Small intestine (tissue), 7 donors: Measurements from ENCODE around the gene NBEA. TPM values are rescaled to one million over a fixed set of nuclear protein-coding genes. Genes with fewer than 3 reads are reported as not detected.
"Not testable (repeated sequence)": the region's sequence is repeated elsewhere in the genome, so short reads cannot be mapped to it uniquely, and the experiment has no call there.

Experiments used
- DNase-seq, 2 donors: peaks; one replicate each; pipeline versions ENCODE4 v3.0.0 to v3.0.0-alpha.2; 2013
- FAIRE-seq: peaks from 2 replicates; lab custom pipeline; 2012; peaks lifted over from hg19 to GRCh38; lab: Jason Lieb, UNC
- H3K27ac ChIP-seq, 3 donors: one replicate each; pipeline ENCODE4 v1.5.1; 2013; ENCODE audit warnings: low read length in 2 of 3, mild to moderate bottlenecking in 2 of 3, control low read depth in 1 of 3, inconsistent platforms in 1 of 3, low read depth in 1 of 3, moderate library complexity in 1 of 3
- H3K27me3 ChIP-seq, 3 donors: one replicate each; pipeline ENCODE4 v1.6.1; 2013; ENCODE audit warnings: low read length in 3 of 3, inconsistent platforms in 1 of 3; ENCODE audit not compliant: control insufficient read depth in 3 of 3, insufficient read depth in 3 of 3
- H3K36me3 ChIP-seq, 3 donors: one replicate each; pipeline ENCODE4 v1.6.1; 2013; ENCODE audit warnings: low read length in 3 of 3, inconsistent platforms in 1 of 3, low read depth in 1 of 3, mild to moderate bottlenecking in 1 of 3, moderate library complexity in 1 of 3; ENCODE audit not compliant: control insufficient read depth in 3 of 3, insufficient read depth in 2 of 3
- H3K4me1 ChIP-seq, 3 donors: one replicate each; pipeline ENCODE4 v1.6.1; 2013; ENCODE audit warnings: low read length in 2 of 3, inconsistent platforms in 1 of 3, low read depth in 1 of 3, mild to moderate bottlenecking in 1 of 3, moderate library complexity in 1 of 3; ENCODE audit not compliant: control insufficient read depth in 3 of 3, insufficient read depth in 2 of 3
- H3K4me3 ChIP-seq, 3 donors: one replicate each; pipeline ENCODE4 v1.5.1; 2013; ENCODE audit warnings: low read length in 3 of 3, control low read depth in 1 of 3, inconsistent platforms in 1 of 3, low read depth in 1 of 3, mild to moderate bottlenecking in 1 of 3, moderate library complexity in 1 of 3
- H3K9me3 ChIP-seq, 2 donors: one replicate each; pipeline ENCODE4 v1.6.1; 2013; ENCODE audit warnings: low read depth in 1 of 2, low read length in 1 of 2; ENCODE audit not compliant: control insufficient read depth in 2 of 2, insufficient read depth in 1 of 2
- WGBS, 3 donors: extraction: QIAGEN DNeasy Blood & Tissue Kit; methylation state at CpG; one replicate each; pipeline ENCODE4 v1.1.7; 2013; 5-methylcytosine and 5-hydroxymethylcytosine counted together
- polyA plus RNA-seq, 4 donors: library from polyadenylated mRNA; stranded (reverse) in 3 of 4; unstranded in 1 of 4; fragments of 200-250 nt in 3 of 4; fragments of 120-200 nt in 1 of 4; gene quantifications; one replicate each; pipeline versions ENCODE4 v1.2.1 to v1.2.3, GENCODE V29; 2013
- donor health status: healthy with polysubstance abuse.
- donor health status: control.
- donor health status: control.
- donor health status: Bipolar disorder and iron deficiency.
- donor health status: healthy.

The NBEA gene
- polyA plus RNA-seq, 4 donors, result 1.1 to 3.1 (median 2.2) TPM

GRCh38 chr13:35408285-35408684 is 466.2 kb downstream of the NBEA start:
- not testable (repeated sequence) for H3K27ac ChIP-seq, H3K36me3 ChIP-seq, H3K27me3 ChIP-seq, FAIRE-seq, H3K4me3 ChIP-seq, H3K9me3 ChIP-seq, H3K4me1 ChIP-seq, DNase-seq
- WGBS, 3 donors, result 81 to 88% (median 82%) methylated on average over 2 of the region's 2 CpGs

- Histone ChIP-seq H3K27ac (no peak overlapping the region), H3K36me3 (no peaks in the 10 kb centered on the region), H3K27me3 (no peaks in the 10 kb centered on the region), H3K9me3 (no peaks in the 10 kb centered on the region), H3K4me1 (no peaks in the 10 kb centered on the region), H3K4me3 (no peak overlapping the region)
- FAIRE-seq (no peak), DNase-seq (no peak)
- 71 to 91% (median 85%) methylated on average over 2 of the region's 2 CpGs for WGBS, 3 donors
Observed at GRCh38 chr13:35411059-35411744, 469.1 kb downstream of the NBEA start.

- no peaks in the 10 kb centered on the region for H3K27me3 ChIP-seq
- no peaks in the 10 kb centered on the region for H3K36me3 ChIP-seq
- H3K27ac ChIP-seq, result no peak overlapping the region
- no peak overlapping the region for H3K4me3 ChIP-seq
- WGBS, 3 donors, result 59 to 79% (median 66%) methylated on average over 1 of the region's 1 CpG
- no peaks in the 10 kb centered on the region for H3K9me3 ChIP-seq
- FAIRE-seq, result no peak
- no peak for DNase-seq
- no peaks in the 10 kb centered on the region for H3K4me1 ChIP-seq
Observed at GRCh38 chr13:35448465-35448864, 506.4 kb downstream of the NBEA start.

- FAIRE-seq (no peak), DNase-seq (no peak)
Observed at GRCh38 chr13:35449821-35450220, 507.8 kb downstream of the NBEA start.

GRCh38 chr13:35455022-35455421 is 513.0 kb downstream of the NBEA start:
- Histone ChIP-seq H3K27ac (no peak overlapping the region), H3K4me1 (no peaks in the 10 kb centered on the region), H3K4me3 (no peak overlapping the region), H3K9me3 (no peaks in the 10 kb centered on the region), H3K27me3 (no peaks in the 10 kb centered on the region), H3K36me3 (no peaks in the 10 kb centered on the region)
- WGBS, 3 donors, result 58 to 77% (median 61%) methylated on average over 1 of the region's 1 CpG
- DNase-seq (no peak), FAIRE-seq (peak; percentile 67)

More at GRCh38 chr13:35449821-35450220, 507.8 kb downstream of the NBEA start:
- H3K27me3 ChIP-seq, result no peaks in the 10 kb centered on the region
- no peaks in the 10 kb centered on the region for H3K4me1 ChIP-seq
- no peak overlapping the region for H3K4me3 ChIP-seq
- H3K36me3 ChIP-seq, result no peaks in the 10 kb centered on the region
- H3K9me3 ChIP-seq, result no peaks in the 10 kb centered on the region
- WGBS, 3 donors, result 91 to 93% (median 93%) methylated on average over 2 of the region's 2 CpGs
- no peak overlapping the region for H3K27ac ChIP-seq

GRCh38 chr13:35457258-35457657 is 515.2 kb downstream of the NBEA start:
- FAIRE-seq (no peak), DNase-seq (no peak)
- Histone ChIP-seq H3K27me3 (no peaks in the 10 kb centered on the region), H3K4me3 (no peak overlapping the region), H3K27ac (no peak overlapping the region), H3K36me3 (no peaks in the 10 kb centered on the region), H3K9me3 (no peaks in the 10 kb centered on the region), H3K4me1 (no peaks in the 10 kb centered on the region)
- 95 to 97% (median 95%) methylated on average over 3 of the region's 3 CpGs for WGBS, 3 donors

GRCh38 chr13:35460061-35460460 is 518.0 kb downstream of the NBEA start:
- no peaks in the 10 kb centered on the region for H3K36me3 ChIP-seq
- no peaks in the 10 kb centered on the region for H3K4me1 ChIP-seq
- H3K27ac ChIP-seq, result no peak overlapping the region
- FAIRE-seq (no peak), DNase-seq (no peak)
- WGBS, 3 donors, result 86 to 95% (median 92%) methylated on average over 2 of the region's 2 CpGs
- no peaks in the 10 kb centered on the region for H3K9me3 ChIP-seq
- no peak overlapping the region for H3K4me3 ChIP-seq
- peaks cover 0 to 3% (median 0%) of the 10 kb centered on the region in 3 donors for H3K27me3 ChIP-seq

- H3K9me3 ChIP-seq, result no peaks in the 10 kb centered on the region
Observed at GRCh38 chr13:35465371-35465770, 523.3 kb downstream of the NBEA start.

GRCh38 chr13:35468195-35468594 is 526.1 kb downstream of the NBEA start:
- 85 to 96% (median 89%) methylated on average over 1 of the region's 1 CpG for WGBS, 3 donors
- H3K27ac ChIP-seq, result no peak overlapping the region
- no peak for FAIRE-seq
- no peaks in the 10 kb centered on the region for H3K9me3 ChIP-seq
- peaks cover 0 to 7% (median 0%) of the 10 kb centered on the region in 3 donors for H3K4me1 ChIP-seq
- H3K36me3 ChIP-seq, result no peaks in the 10 kb centered on the region
- no peak for DNase-seq
- peaks cover 4 to 43% (median 8%) of the 10 kb centered on the region in 3 donors for H3K27me3 ChIP-seq
- H3K4me3 ChIP-seq, result no peak overlapping the region

More at GRCh38 chr13:35465371-35465770, 523.3 kb downstream of the NBEA start:
- 88 to 95% (median 89%) methylated on average over 3 of the region's 3 CpGs for WGBS, 3 donors
- DNase-seq, result no peak
- H3K4me1 ChIP-seq, result peaks cover 0 to under 1% (median 0%) of the 10 kb centered on the region in 3 donors
- H3K27me3 ChIP-seq, result peaks cover 0 to 18% (median under 1%) of the 10 kb centered on the region in 3 donors
- H3K4me3 ChIP-seq, result no peak overlapping the region
- no peak for FAIRE-seq
- H3K36me3 ChIP-seq, result no peaks in the 10 kb centered on the region
- H3K27ac ChIP-seq, result no peak overlapping the region
